Calu3 (cell line): ENCODE results near the gene GALNTL6. TPM values are rescaled to one million over a fixed set of nuclear protein-coding genes. Genes with fewer than 3 reads are reported as not detected.
"Not testable (repeated sequence)": the region's sequence is repeated elsewhere in the genome, so short reads cannot be mapped to it uniquely, and the experiment has no call there.

Source experiments
- BruUV-seq: library from RNA; stranded (reverse); fragments of 400-500 nt; replicated peaks from 2 replicates; lab custom pipeline; 2021; lab: Mats Ljungman, UMichigan
- CTCF ChIA-PET: fragments of 300-600 bp; sonication (Branson Sonifier 250); formaldehyde crosslinking; loops from one replicate; lab custom pipeline; 2022; ENCODE audit warnings: antibody characterized with exemption; lab: Charles Lee
- DNase-seq: peaks from one replicate; pipeline ENCODE4 v3.0.0; 2022
- H3K27ac Mint-ChIP-seq: one replicate; pipeline ENCODE4 v1.8.0; 2022; ENCODE audit warnings: mixed read lengths; ENCODE audit not compliant: unreplicated experiment
- H3K27me3 Mint-ChIP-seq: one replicate; pipeline ENCODE4 v1.8.0; 2022; ENCODE audit warnings: mixed read lengths; ENCODE audit not compliant: unreplicated experiment
- H3K36me3 Mint-ChIP-seq: one replicate; pipeline ENCODE4 v1.8.0; 2022; ENCODE audit warnings: mild to moderate bottlenecking, moderate library complexity, mixed read lengths; ENCODE audit not compliant: insufficient read depth, unreplicated experiment
- H3K4me1 Mint-ChIP-seq: one replicate; pipeline ENCODE4 v1.8.0; 2022; ENCODE audit warnings: mild to moderate bottlenecking, low read depth, mixed read lengths; ENCODE audit not compliant: unreplicated experiment
- H3K4me3 Mint-ChIP-seq: one replicate; pipeline ENCODE4 v1.8.0; 2022; ENCODE audit warnings: mild to moderate bottlenecking, low read depth, moderate library complexity, mixed read lengths; ENCODE audit not compliant: unreplicated experiment
- H3K9me3 Mint-ChIP-seq: one replicate; pipeline ENCODE4 v1.8.0; 2022; ENCODE audit warnings: low read depth, mixed read lengths; ENCODE audit not compliant: unreplicated experiment
- CTCF ChIP-seq: fragments of 200-600 bp; IDR thresholded peaks from one replicate; pipeline ENCODE4 v1.8.0; 2022; ENCODE audit warnings: antibody characterized with exemption; ENCODE audit not compliant: unreplicated experiment
- intact Hi-C: fragments of 100-400 bp; cut with micrococcal nuclease; formaldehyde crosslinking; loops from one replicate; pipeline ENCODE4 v1.10.0; 2022; ENCODE audit not compliant: unreplicated experiment
- total RNA-seq: library from RNA; stranded (reverse); gene quantifications from 2 replicates; pipeline ENCODE4 v1.2.3, GENCODE V29; 2022

Gene GALNTL6
- total RNA-seq, 1 experiment from 2014 or later = not detected

- BruUV-seq = no TSS peak
- Mint-ChIP-seq H3K4me3 (no peak overlapping the region), H3K4me1 (no peaks in the 10 kb centered on the region), H3K27me3 (peaks cover 19% of the 10 kb centered on the region), H3K9me3 (no peaks in the 10 kb centered on the region), H3K27ac (no peak overlapping the region), H3K36me3 (no peaks in the 10 kb centered on the region)
- CTCF ChIA-PET = no interaction called here
- intact Hi-C loops = no loop called here
- DNase-seq = no peak
- no peak for TF ChIP-seq CTCF
Observed at GRCh38 chr4:172957216-172957615, 1144.0 kb downstream of the GALNTL6 start.

- intact Hi-C loops = no loop called here
- no peaks in the 10 kb centered on the region for H3K9me3 Mint-ChIP-seq
- peaks cover 30% of the 10 kb centered on the region for H3K27me3 Mint-ChIP-seq
- no peak overlapping the region for H3K27ac Mint-ChIP-seq
- no peaks in the 10 kb centered on the region for H3K4me1 Mint-ChIP-seq
- no TSS peak for BruUV-seq
- TF ChIP-seq CTCF = no peak
- no peaks in the 10 kb centered on the region for H3K36me3 Mint-ChIP-seq
- CTCF ChIA-PET = no interaction called here
- H3K4me3 Mint-ChIP-seq = no peak overlapping the region
- no peak for DNase-seq
Observed at GRCh38 chr4:172962564-172963353, 1149.6 kb downstream of the GALNTL6 start.

GRCh38 chr4:172963498-172964294, 1150.5 kb downstream of the GALNTL6 start:
- H3K4me1 Mint-ChIP-seq = no peaks in the 10 kb centered on the region
- CTCF ChIA-PET = no interaction called here
- intact Hi-C loops = no loop called here

GRCh38 chr4:172970189-172970588, 1157.0 kb downstream of the GALNTL6 start:
- CTCF ChIA-PET, H3K4me1 Mint-ChIP-seq, H3K36me3 Mint-ChIP-seq, DNase-seq, H3K27me3 Mint-ChIP-seq, H3K4me3 Mint-ChIP-seq, intact Hi-C loops, H3K27ac Mint-ChIP-seq, BruUV-seq, H3K9me3 Mint-ChIP-seq: not testable (repeated sequence)

More at GRCh38 chr4:172963498-172964294, 1150.5 kb downstream of the GALNTL6 start:
- no peak for TF ChIP-seq CTCF
- Mint-ChIP-seq H3K36me3 (no peaks in the 10 kb centered on the region), H3K27ac (no peak overlapping the region), H3K4me3 (no peak overlapping the region), H3K9me3 (no peaks in the 10 kb centered on the region), H3K27me3 (peaks cover 30% of the 10 kb centered on the region)
- BruUV-seq = no TSS peak
- DNase-seq = no peak
